Epithelial cell of esophagus (primary cell): ENCODE results near the gene STOML3.
A peak's percentile ranks its signal among the peaks of the same experiment; 100 is the strongest.

ENCODE experiments used
- DNase-seq: peaks from one replicate; pipeline ENCODE4 v3.0.0; 2010; ENCODE audit warnings: low read depth
- H3K4me3 ChIP-seq: 2 replicates; pipeline ENCODE4 v1.5.1; 2011; ENCODE audit warnings: mild to moderate bottlenecking, low read length, control low read depth
- TF ChIP-seq, protein P1 (sequence below): IDR thresholded peaks from 2 replicates; pipeline ENCODE4 v1.5.1; 2011; ENCODE audit warnings: low read depth, mild to moderate bottlenecking, low read length, control low read depth, inconsistent platforms; ENCODE audit not compliant: insufficient read depth; ENCODE audit errors: missing control alignments

The STOML3 gene, protein sequence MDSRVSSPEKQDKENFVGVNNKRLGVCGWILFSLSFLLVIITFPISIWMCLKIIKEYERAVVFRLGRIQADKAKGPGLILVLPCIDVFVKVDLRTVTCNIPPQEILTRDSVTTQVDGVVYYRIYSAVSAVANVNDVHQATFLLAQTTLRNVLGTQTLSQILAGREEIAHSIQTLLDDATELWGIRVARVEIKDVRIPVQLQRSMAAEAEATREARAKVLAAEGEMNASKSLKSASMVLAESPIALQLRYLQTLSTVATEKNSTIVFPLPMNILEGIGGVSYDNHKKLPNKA

DNA sequence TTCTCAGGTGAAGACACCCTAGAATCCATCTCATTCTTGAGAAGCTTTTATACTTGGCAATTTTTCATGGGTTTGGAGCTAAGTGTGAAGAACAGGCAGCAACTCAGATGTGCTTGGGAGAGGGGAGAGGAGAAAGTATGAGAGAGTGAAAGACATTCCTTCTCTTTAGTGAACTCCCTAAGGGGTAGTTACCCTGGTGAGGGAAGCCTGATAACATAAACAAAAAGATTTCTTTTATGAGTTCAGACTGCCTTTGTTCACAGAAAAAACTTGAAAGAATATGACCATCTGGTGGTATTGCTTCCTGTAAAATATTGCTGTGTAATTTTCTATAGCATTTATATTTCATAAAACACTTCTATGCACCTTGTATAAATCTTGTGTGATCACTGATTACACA, at the start of gene STOML3:
STOML3 (minus strand) TSS at position 139 of the 400 bp plus-strand sequence; CDS start at position 29, 110 bp downstream.
- no peak within 1 kb of the TSS for H3K4me3 ChIP-seq
- TF ChIP-seq, protein P1, sequence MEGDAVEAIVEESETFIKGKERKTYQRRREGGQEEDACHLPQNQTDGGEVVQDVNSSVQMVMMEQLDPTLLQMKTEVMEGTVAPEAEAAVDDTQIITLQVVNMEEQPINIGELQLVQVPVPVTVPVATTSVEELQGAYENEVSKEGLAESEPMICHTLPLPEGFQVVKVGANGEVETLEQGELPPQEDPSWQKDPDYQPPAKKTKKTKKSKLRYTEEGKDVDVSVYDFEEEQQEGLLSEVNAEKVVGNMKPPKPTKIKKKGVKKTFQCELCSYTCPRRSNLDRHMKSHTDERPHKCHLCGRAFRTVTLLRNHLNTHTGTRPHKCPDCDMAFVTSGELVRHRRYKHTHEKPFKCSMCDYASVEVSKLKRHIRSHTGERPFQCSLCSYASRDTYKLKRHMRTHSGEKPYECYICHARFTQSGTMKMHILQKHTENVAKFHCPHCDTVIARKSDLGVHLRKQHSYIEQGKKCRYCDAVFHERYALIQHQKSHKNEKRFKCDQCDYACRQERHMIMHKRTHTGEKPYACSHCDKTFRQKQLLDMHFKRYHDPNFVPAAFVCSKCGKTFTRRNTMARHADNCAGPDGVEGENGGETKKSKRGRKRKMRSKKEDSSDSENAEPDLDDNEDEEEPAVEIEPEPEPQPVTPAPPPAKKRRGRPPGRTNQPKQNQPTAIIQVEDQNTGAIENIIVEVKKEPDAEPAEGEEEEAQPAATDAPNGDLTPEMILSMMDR, result no peak
- DNase-seq, result no peak

DNA sequence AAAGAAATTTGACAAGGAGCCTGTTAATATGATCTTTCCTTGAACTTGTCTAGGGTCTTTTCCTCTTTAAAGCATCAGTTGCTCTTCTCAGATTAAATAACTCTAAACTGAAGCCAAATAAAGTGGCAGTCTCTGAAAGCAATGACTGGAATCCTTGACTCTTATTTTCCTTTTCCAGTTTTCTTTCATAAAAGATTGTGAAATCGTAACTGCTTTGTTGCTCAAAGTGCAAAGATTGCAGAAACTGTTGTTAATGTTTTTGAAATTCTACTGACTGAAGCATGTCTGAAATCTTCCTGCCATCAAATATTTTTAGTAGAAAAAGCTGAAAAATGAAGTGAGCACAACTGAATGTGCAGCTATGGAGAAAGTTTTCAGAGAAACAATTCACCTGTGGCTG, 49.6 kb upstream of the STOML3 start:
- DNase-seq, result no peak
- TF ChIP-seq, protein P1, result no peak
- no peak overlapping the region for H3K4me3 ChIP-seq

DNA sequence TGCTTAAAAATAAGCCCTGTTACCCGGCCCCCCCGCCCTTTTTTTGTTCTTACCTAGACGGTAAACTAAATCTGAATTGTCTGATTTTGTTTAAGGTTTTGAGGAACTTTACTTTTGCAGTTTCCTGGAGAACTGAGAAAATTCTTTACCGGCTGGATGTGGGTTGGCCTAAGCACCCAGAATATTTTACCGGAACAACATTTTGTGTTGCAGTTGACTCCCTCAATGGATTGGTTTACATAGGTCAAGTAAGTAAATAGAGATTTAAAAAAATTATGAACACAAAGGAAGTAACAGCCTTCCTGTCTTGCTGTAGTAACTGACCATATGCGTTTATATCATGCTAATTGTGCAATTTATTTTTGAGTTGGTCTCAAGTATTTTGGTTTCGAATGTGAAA, 48.4 kb upstream of the STOML3 start:
- peak overlapping the region; percentile 95 for H3K4me3 ChIP-seq
- no peak for DNase-seq
- TF ChIP-seq, protein P1, result no peak

DNA sequence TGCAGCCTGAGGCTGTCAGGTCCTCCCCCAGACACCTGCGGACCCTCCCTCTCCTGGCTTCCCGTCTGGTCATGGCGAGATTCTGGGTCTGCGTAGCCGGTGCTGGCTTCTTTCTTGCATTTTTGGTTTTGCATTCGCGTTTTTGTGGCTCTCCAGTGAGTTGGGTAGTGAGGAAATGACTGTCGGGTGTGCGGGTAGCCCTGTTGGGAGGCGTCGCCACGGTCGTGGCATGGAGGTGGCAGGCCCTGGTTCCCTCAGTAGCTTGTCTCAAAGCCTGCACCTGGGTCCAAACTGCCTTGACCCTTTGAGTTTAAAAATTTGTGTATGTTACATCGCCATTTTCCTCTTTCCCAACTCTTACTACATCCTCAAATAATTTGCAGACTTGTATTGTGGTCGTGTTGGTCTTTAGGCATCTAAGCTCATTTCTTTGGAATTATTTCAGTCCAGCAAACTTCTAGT, 48.0 kb upstream of the STOML3 start:
- peak; percentile 35 for DNase-seq
- peak overlapping the region; percentile 95 for H3K4me3 ChIP-seq
- TF ChIP-seq, protein P1, result no peak

DNA sequence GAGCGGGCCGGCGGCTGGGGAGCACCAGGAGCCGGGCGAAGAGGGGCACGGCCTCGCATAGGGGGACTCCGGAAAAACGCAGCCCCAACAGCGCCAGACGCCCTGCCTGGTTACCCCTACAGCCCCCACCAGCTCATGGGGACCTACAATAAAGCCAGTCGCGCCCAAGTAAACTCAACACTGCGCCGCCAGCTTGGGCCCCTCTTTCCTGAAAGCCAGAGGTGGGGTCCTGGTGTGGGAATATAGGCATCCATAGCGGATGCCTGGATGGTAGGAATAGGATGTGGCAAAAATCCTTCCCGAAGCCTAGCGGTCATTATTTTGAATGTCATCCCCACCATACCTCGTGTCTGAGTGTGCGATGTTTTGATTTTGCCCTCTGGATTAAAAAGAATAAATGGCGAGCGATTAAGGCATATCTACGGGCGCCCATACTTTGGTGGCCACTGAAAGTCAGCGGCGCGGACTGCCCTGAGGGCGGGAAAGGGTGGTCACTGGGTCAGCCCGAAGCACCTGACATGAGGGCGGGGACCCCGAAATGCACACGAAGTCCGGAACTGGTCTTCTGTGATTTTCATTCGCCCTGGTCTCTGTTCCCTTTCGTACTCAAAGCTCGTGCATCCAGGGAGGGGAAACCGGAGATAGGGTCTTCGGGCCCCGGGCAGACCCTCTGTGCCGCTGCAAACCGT, 47.4 kb upstream of the STOML3 start, which contains the start of the genes NHLRC3 and PROSER1:
NHLRC3 (plus strand) TSS at position 577 of the 689 bp plus-strand sequence. CDS start 184 bp downstream, outside the sequence.
PROSER1 (minus strand) TSS at position 210 of the 689 bp plus-strand sequence. CDS start 847 bp downstream, outside the sequence.
- peak; percentile 97 for DNase-seq
- H3K4me3 ChIP-seq, result peak within 1 kb of the TSS; percentile 95
- TF ChIP-seq, protein P1, result no peak

DNA sequence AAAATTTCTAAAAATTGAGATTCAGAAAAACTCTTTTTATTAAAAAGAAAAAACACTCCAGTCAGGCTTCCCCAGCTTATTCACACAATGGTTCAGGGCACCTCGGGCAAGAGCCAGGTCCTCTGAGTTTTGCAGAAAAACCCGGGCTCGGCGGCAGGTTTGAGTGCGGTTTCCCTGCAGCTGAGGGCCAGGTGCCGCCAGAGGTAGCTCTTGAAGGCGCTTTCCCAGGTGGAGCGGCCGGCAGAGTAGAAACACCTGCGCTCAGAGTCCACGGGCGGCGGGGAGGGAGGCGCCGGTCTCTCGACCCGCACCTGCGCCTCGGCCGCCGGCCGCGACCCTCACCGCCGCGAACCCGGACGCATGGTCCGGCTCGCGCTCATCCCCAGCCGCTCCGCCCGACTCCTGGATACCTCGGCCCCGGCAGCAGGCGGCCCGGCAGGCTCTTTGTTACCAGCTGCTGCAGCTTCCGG, 46.8 kb upstream of the STOML3 start:
- H3K4me3 ChIP-seq, result peak overlapping the region; percentile 95
- TF ChIP-seq, protein P1, result peak; percentile 17
- DNase-seq, result no peak
